Right lobe of liver (tissue), 6 donors: ENCODE results near the gene ARFGEF3. TPM values are rescaled to one million over a fixed set of nuclear protein-coding genes. Genes with fewer than 3 reads are reported as not detected.

Experiments
- ATAC-seq, 4 donors: fragments of 200-7000 bp; cut with Tn5 transposase; one replicate each; pipeline ENCODE4 v1.9.1; 2020; ENCODE audit warnings: mild to moderate bottlenecking in 4 of 4, moderate library complexity in 4 of 4
- DNase-seq, 3 donors: peaks; one replicate each; pipeline ENCODE4 v3.0.0-alpha.2; 2020
- H3K27ac ChIP-seq, 3 donors: fragments of 200-600 bp; one replicate each; pipeline ENCODE4 v1.8.0; 2022
- H3K27me3 ChIP-seq, 2 donors: fragments of 200-600 bp; one replicate each; pipeline ENCODE4 v1.8.0; 2022
- H3K36me3 ChIP-seq, 4 donors: fragments of 200-600 bp; sonication (generic) in 1 of 4; one replicate each; pipeline versions ENCODE4 v1.5.1 to v1.8.0; 2017 to 2022; ENCODE audit warnings: control low read depth in 1 of 4
- H3K4me1 ChIP-seq, 4 donors: fragments of 200-600 bp; sonication (generic) in 1 of 4; one replicate each; pipeline versions ENCODE4 v1.5.1 to v1.8.0; 2017 to 2022; ENCODE audit warnings: control low read depth in 1 of 4
- H3K4me3 ChIP-seq, 3 donors: fragments of 200-600 bp; one replicate each; pipeline ENCODE4 v1.8.0; 2022
- H3K9me3 ChIP-seq, 4 donors: fragments of 200-600 bp; sonication (generic) in 1 of 4; one replicate each; pipeline versions ENCODE4 v1.5.1 to v1.8.0; 2017 to 2022; ENCODE audit warnings: control low read depth in 1 of 4
- POLR2A ChIP-seq: fragments of 450-650 bp; IDR thresholded peaks from one replicate; pipeline ENCODE4 v1.6.1; 2017; ENCODE audit warnings: antibody characterized with exemption, mild to moderate bottlenecking
- WGBS: methylation state at CpG from one replicate; pipeline ENCODE4 v1.1.6; 2018; ENCODE audit warnings: low coverage, low lambda C conversion rate; ENCODE audit not compliant: insufficient coverage; ENCODE audit errors: missing lambda C conversion rate; 5-methylcytosine and 5-hydroxymethylcytosine counted together
- intact Hi-C, 2 donors: fragments of 100-400 bp; cut with DNase I; formaldehyde crosslinking; loops; one replicate each; pipeline versions ENCODE4 v1.11.2 to v1.14.1; 2022
- total RNA-seq, 6 experiments: library from RNA; depleted of rRNA in 2 of 6; stranded (reverse); fragments of >200 nt in 2 of 6; fragmentation: NEBNext Ultra II Directional in 3 of 6; extraction: Animal tissue kit (Norgen Biotek cat#: 25700) in 3 of 6; gene quantifications; one replicate each; pipeline versions ENCODE4 v1.1.0 to v1.2.4, GENCODE V29; 2016 to 2023
- TF ChIP-seq, protein P1 (sequence below), 4 donors: fragments of 200-600 bp in 3 of 4; fragments of 450-650 bp in 1 of 4; IDR thresholded peaks; one replicate each; pipeline versions ENCODE4 v1.5.1 to v1.8.0; 2016 to 2022; ENCODE audit warnings: antibody characterized with exemption in 4 of 4, mild to moderate bottlenecking in 2 of 4
- donor health status: DM: no; HTN: yes; CAD: no.
- donor health status: DM: no; HTN: no; CAD: no.
- donor health status: DM: no; HTN: no; CAD: no.
- donor health status: DM: no; HTN: yes; CAD: no.
- donor health status: DM: no; HTN: yes; CAD: no.

Gene ARFGEF3
- total RNA-seq, 6 experiments from 2014 or later, result 0.07 to 2.0 (median 0.24) TPM

DNA sequence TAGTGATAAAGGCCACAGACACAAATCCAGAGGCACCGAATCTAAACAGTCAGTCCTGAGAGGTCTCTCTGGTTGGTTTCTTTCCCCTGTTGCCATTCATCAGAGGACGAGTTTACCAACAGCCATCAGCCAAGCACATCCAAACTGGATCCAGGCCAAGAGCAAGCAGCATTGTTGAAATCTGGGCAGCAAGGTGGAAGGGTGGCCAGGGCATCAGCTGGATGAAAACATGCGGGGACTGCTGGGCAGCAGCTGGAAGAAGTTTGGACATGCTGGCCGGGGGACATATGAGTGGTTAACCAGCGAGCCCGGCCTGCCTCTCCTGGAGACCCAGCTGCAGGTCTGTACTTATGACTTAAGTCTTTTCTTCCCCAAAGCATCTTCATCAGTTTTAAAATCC is 216.1 kb downstream of the ARFGEF3 start, which contains the start of gene SMIM28:
Gene SMIM28 (plus strand): TSS at position 62 of the 400 bp plus-strand sequence. CDS start 168 bp downstream, at position 230.
- ATAC-seq, result peak; percentile 74 to 86 (median 76)
- Histone ChIP-seq H3K36me3 (no peaks in the 10 kb centered on the region), H3K27me3 (no peaks in the 10 kb centered on the region), H3K4me1 (peaks cover 0 to 14% (median 7%) of the 10 kb centered on the region in 4 donors), H3K9me3 (no peaks in the 10 kb centered on the region), H3K27ac (no peak within 1 kb of the TSS), H3K4me3 (no peak within 1 kb of the TSS)
- TF ChIP-seq POLR2A, result no peak
- TF ChIP-seq, protein P1, sequence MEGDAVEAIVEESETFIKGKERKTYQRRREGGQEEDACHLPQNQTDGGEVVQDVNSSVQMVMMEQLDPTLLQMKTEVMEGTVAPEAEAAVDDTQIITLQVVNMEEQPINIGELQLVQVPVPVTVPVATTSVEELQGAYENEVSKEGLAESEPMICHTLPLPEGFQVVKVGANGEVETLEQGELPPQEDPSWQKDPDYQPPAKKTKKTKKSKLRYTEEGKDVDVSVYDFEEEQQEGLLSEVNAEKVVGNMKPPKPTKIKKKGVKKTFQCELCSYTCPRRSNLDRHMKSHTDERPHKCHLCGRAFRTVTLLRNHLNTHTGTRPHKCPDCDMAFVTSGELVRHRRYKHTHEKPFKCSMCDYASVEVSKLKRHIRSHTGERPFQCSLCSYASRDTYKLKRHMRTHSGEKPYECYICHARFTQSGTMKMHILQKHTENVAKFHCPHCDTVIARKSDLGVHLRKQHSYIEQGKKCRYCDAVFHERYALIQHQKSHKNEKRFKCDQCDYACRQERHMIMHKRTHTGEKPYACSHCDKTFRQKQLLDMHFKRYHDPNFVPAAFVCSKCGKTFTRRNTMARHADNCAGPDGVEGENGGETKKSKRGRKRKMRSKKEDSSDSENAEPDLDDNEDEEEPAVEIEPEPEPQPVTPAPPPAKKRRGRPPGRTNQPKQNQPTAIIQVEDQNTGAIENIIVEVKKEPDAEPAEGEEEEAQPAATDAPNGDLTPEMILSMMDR (IDR thresholded peaks at IDR 0.05), result no peak
- peak; percentile 43 to 74 (median 62) for DNase-seq
- 67% methylated on average over 6 of the region's 6 CpGs for WGBS
- intact Hi-C loops, result no loop called here

DNA sequence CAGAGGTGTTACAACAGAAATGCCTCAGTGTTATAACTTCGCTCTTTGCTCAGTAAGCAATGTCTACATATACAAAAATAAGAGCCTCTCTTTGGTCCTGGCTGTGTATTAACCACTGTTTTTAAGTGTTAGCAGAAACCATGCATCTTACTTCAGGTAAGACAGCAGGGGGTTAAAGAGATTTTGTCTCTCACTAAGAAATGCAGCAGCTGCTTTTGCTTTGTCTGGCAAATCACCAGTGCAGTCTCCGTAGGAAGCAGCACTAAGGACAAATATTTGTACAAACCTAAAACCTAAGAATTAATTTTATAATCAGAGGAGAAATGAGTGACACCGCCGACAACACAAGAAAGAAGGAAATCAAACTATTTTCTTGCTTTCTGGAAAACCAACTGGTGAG is 216.7 kb downstream of the ARFGEF3 start:
- TF ChIP-seq, protein P1 (IDR thresholded peaks at IDR 0.05), result no peak
- no peak for TF ChIP-seq POLR2A
- Histone ChIP-seq H3K27ac (no peak overlapping the region), H3K9me3 (no peaks in the 10 kb centered on the region), H3K4me1 (peaks cover 0 to 14% (median 6%) of the 10 kb centered on the region in 4 donors), H3K4me3 (no peak overlapping the region), H3K27me3 (no peaks in the 10 kb centered on the region), H3K36me3 (no peaks in the 10 kb centered on the region)
- DNase-seq, result no peak
- peak in 1 of 4 donors; percentile 36 for ATAC-seq
- 63% methylated on average over 4 of the region's 4 CpGs for WGBS
- intact Hi-C loops, result no loop called here

DNA sequence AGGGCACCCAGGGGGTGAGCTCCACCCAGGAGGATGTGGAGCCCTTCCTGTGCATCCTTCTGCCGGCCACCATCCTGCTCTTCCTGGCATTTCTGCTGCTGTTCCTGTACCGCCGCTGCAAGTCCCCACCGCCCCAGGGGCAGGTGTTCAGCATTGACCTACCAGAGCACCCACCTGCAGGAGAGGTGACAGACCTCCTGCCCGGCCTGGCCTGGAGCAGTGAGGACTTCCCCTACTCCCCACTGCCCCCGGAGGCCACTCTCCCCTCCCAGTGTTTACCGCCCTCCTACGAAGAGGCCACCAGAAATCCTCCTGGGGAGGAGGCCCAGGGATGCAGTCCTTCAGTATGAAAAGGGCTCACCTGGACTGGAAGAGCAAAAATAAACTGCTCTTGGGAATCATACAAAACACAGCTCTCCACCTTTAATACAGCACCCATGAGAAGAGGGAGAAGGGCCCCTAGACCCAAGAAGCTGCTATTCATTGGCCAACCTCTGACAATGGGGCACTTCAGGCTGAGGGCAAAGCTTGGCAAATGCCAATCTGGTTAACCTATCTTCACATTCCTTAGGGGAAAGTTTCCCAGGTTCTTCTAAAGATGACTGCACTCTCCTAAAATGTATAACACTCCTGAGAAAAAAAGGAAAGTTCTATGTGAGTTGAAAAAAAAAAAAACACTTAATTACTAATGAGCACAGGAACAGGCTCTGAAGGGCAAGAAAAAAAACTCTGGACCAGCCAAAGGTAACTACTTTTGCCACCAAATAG is 220.9 kb downstream of the ARFGEF3 start:
- intact Hi-C loops, result no loop called here
- Histone ChIP-seq H3K27me3 (no peaks in the 10 kb centered on the region), H3K4me3 (no peak overlapping the region), H3K4me1 (peaks cover 0 to 21% (median 7%) of the 10 kb centered on the region in 4 donors), H3K9me3 (no peaks in the 10 kb centered on the region), H3K27ac (no peak overlapping the region), H3K36me3 (no peaks in the 10 kb centered on the region)
- no peak for TF ChIP-seq POLR2A
- TF ChIP-seq, protein P1 (IDR thresholded peaks at IDR 0.05), result no peak
- no peak for ATAC-seq
- no peak for DNase-seq
- 71% methylated on average over 2 of the region's 8 CpGs for WGBS

DNA sequence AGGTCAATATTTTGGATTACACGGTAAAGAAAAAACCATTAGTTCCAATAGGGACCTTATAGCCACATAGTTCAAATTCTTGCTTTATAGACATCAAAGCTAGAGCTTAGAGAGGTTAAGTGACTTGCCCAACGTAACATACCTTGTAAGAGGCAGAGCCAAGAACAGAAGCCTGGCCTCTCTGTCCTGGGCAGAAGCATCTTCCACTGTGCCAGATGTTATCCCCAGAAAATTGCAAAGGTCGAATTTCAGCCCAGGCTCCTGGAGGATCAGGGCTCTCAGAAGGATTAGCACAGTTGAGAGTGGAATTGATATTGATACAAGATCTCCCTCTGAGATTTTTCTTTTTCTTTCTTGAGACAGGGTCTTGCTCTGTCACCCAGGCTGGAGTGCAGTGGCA is 222.0 kb downstream of the ARFGEF3 start:
- Histone ChIP-seq H3K27ac (no peak overlapping the region), H3K27me3 (no peaks in the 10 kb centered on the region), H3K4me3 (no peak overlapping the region), H3K4me1 (peaks cover 0 to 18% (median 6%) of the 10 kb centered on the region in 4 donors), H3K9me3 (no peaks in the 10 kb centered on the region), H3K36me3 (no peaks in the 10 kb centered on the region)
- 75% methylated on average over 3 of the region's 3 CpGs for WGBS
- no peak for DNase-seq
- intact Hi-C loops, result no loop called here
- no peak for TF ChIP-seq POLR2A
- TF ChIP-seq, protein P1 (IDR thresholded peaks at IDR 0.05), result no peak
- ATAC-seq, result no peak
